ENCODE data around the gene SLC10A7.

The SLC10A7 gene

GRCh38 chr4:146343776-146344175, 178.0 kb downstream of the SLC10A7 start:
- DNase-seq, result no peak

- no peak for DNase-seq
Observed at GRCh38 chr4:146343199-146343598, 178.5 kb downstream of the SLC10A7 start.

DNA sequence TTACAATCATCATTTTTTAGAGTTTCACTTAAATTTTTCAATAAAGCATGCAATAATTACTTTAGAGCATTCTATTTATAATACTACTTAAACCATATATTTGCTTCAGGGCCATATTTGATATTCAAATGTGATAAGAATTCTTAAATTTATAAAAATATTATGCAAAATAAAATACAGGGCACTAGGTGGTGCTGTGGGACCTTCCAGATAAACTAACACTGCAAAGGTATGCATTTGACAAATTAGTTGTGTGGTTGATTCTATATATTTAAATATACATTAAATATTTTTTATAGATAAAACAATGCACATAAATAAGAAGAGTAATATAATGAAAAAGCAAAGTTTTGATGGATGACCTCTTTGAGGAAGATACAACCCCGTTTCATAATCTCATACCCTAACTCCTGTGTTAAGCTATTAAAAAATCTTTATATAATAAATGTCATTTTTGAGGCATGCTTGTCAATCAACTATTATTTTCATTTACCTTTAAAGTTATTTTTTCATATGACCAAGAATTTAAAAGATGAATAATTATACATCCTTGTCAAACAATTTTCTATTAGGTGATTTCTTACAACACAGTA, 179.0 kb downstream of the SLC10A7 start:
- DNase-seq, result peak in 1 of 2 experiments; percentile 3

DNA sequence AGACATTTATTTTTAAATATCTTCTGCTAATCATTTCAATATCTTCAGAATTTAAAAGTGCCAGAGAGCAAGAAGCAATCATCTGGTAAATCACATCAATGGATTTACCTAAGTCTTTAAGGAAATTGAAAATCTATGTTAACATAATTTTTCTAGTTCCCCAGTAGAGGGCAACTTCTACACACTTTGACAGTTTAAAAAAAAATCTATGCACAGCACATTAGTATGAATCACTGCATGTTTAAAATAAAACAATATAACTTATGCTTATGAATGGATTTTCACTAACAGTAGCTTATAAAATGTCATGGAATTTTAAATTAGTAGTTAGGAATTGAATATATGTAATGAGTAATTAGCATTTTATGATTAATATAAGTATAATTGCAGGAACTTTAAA, 180.9 kb downstream of the SLC10A7 start:
- DNase-seq, result no peak

DNA sequence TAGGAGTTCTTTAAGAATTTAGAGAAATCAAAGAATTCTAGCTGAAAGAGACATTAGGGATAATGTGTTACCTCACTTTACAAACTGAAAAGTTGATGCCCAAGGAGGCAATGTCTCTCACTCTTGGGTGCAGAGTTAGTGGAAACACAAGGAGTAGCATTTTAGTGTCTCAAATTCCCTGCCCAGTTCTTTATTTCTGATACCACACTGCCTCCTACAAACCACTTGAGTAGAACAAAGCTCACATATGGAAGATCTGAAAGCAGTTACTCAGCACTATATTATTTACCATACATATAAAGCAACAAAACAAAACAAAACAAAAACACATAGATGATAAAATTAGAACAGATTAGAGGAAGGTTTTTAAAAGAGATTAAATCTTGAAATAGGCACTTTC, 183.2 kb downstream of the SLC10A7 start:
- DNase-seq, result no peak

- no peak for DNase-seq
Observed at GRCh38 chr4:146336410-146336807, 185.3 kb downstream of the SLC10A7 start.

GRCh38 chr4:146335763-146336409, 185.9 kb downstream of the SLC10A7 start:
- DNase-seq, result peak in 1 of 2 experiments; percentile 12

- DNase-seq, result no peak
Observed at GRCh38 chr4:146334862-146335449, 186.8 kb downstream of the SLC10A7 start.

GRCh38 chr4:146333895-146334262, 187.9 kb downstream of the SLC10A7 start:
- DNase-seq, result no peak

DNA sequence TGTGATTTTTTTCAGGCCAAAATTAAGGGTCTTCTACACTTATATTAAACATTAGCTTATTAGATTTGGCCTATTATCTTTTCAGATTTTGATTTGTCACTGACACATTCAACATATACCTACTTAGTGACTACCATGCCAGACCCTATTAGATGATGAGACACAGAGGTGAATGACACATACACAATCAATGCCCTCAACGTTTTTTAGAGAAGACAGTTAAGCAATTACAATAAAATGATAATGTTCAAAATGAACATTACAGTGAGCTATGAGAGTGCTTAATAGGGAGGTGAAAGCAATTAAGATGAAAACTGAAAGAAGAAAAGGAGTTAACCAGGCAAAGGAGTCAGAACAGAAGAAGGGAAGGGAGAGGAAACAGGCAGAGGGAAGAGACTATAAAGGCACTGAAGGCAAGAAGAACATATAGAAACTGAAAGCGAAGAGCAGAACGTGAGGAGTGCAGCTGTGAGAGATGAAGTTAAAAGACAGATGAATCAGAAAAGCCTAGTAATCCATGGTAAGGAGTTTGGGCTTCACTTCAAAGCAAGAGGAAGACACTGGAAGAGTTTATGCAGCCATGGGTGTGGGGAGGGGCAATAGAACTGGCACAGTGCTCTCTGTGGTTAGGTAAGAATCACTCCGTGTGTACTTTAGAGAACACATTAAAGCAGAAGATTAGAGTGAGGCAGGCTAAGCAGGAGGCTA, 188.4 kb downstream of the SLC10A7 start:
- DNase-seq, result no peak

DNA sequence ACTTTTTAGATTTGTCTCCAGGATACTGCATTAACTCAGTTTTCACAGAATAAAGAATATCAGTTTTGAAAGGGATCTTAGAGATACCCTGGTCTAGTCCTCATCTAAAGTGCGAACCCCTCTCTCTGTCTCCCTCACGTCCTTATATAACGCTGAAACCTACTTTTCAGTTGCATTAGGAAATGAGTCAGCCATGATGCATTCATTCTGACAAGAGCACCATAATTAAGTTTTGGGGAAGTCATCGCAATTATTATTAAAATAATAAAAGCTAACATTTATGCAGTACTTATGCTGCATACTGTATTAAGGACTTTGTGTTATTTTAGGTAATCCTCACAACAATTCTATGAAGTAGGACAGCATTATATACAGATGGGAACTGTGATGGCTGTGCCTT, 191.3 kb downstream of the SLC10A7 start:
- no peak for DNase-seq

- DNase-seq, result no peak
Observed at GRCh38 chr4:146329050-146329716, 192.6 kb downstream of the SLC10A7 start.

DNA sequence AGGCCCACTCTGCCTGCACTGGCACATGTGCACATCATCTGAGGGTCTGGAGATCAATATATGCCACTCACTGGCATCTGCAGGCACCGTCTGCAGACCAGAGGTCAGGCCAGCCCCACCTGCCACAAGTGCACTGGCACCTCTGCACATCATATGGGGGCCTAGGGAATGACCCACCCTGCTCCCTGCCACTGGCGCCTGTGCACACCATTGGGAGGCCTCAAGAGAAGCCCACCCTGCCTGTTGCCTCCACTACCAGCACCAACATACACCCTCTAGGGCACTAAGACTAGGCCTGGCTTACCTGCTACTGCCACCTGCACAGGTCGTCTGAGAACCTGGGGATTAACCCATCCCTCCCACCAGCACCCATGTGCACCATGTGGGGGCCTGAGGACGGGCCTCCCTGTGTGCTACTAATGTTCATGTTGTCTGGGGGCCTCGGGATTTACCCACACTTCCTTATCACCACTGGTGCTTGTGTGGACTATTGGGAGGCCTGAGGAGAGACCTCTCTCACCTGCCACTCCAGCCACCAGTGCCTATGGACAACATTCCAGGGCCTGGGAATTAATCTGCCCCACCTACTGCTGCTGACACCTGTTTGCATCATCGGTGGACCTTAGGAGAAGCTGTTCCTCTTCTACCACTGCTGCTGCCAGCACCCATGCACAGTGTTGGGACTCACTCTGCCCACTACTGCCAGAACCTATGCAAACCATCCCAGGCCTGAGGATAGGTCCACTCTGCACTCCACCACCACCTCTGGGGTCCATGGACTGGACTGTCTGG, 193.7 kb downstream of the SLC10A7 start:
- DNase-seq, result no peak

DNA sequence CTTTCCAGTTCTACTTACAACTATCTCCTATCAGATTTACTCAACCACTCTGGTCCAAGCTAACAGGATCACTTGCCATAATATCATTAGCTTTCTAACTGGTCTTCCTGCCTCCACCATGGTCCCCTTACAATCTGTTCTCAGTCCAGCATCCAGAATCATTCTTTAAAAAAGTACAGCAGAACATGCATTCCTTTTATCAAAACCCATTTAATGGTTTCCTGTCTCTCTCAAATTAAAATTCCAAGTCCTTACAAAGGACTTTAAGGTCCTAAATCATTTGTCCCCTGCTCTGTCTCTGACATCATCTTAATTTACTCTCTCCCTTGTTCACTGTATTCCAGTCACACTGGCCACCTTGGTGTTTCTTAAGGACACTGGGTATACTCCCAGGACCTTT, 202.8 kb downstream of the SLC10A7 start:
- no peak for DNase-seq

DNA sequence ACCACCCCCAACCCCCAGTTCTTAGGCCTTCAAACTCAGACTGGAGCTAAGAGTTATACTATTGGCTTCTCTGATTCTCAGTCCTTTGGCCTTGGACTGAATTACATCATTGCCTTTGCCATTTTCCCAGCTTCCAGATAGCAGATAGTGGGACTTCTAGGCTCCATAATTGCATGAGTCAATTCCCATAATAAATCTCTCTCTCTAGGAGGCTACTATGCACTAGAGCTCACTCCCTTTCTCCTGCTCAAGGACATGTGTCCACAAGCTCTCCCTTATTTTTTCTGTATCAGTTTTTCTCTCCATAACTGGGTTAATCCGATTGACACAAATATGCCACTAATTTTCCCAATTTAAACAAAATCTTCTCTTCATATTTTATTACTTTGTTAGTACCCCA, 204.0 kb downstream of the SLC10A7 start:
- no peak for DNase-seq

GRCh38 chr4:146315184-146315583, 206.6 kb downstream of the SLC10A7 start:
- DNase-seq, result no peak

DNA sequence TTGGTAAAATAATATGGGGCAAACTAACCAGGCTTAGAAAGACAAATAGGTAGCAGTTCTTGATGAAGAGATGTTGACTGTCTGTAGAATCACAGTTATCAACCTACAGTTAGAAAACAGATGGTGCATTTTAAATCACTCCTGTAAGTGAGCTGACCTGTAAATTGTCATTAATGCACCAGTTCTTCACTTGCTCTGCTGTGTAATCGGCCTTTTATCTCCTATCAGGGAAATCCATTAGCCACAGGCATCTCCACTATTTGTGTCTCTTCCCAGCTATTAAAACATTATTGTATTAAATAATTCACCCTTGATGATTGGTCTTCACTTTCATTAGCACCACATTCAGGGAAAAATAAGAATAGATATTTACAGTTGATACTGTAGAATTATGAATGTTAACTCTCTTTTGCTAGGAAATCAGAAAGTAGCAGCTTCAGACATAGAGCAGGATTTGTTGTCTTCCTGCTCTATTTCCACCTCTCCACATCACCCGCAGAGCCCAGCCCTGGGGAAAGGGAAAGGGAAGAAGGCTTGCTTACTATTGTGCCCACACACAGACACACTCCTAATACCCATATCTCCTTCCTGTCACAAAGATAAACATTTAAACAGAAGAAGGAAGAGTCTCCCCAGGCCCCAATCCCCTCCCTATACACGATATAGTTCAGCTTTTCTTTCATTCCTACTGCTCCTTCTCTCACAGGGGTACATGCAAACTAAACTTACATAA, 210.3 kb downstream of the SLC10A7 start:
- DNase-seq, result no peak

GRCh38 chr4:146310319-146311021, 211.3 kb downstream of the SLC10A7 start:
- DNase-seq, result no peak

- no peak for DNase-seq
Observed at GRCh38 chr4:146308951-146309350, 212.8 kb downstream of the SLC10A7 start.

GRCh38 chr4:146302822-146303221, 218.9 kb downstream of the SLC10A7 start:
- no peak for DNase-seq

DNA sequence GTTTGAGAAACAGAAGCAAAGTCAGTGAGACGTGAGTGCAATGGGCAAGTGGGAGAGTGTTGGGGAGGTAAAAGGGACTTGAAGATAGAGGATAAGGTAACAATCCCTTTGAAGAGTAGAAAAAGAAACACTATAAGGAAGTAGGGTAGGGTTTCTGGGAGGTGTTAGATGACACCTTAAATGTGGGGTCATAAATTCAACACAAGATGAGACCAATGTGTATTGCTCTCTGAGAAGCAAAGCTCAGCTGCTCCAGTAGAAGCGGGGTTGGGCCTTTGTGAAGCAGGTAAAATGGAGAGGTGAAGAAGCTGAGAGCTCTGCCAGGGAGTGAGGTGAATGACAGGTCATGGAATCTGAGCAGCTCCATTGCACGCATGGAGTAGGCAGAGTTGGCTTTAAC, 222.1 kb downstream of the SLC10A7 start:
- DNase-seq, result no peak
